Measurements from ENCODE around the gene CCT6B.

The CCT6B gene

GRCh38 chr17:34892461-34893249, 68.6 kb downstream of the CCT6B start:
- Histone ChIP-seq H2AFZ (ENCODE audit: low read depth, low read length) (no peak overlapping the region), H3K9me3 (ENCODE audit: low read length) (no peaks in the 10 kb centered on the region), H3K27me3 (ENCODE audit: insufficient read depth, low read length) (no peaks in the 10 kb centered on the region), H3K4me3 (ENCODE audit: low read length) (no peak overlapping the region), H3K4me1 (ENCODE audit: insufficient read depth, low read length) (no peaks in the 10 kb centered on the region), H3K36me3 (ENCODE audit: insufficient read depth, low read length) (no peaks in the 10 kb centered on the region)

GRCh38 chr17:34886831-34887230, 74.4 kb downstream of the CCT6B start:
- Histone ChIP-seq H2AFZ (ENCODE audit: low read depth, low read length) (no peak overlapping the region), H3K27me3 (ENCODE audit: insufficient read depth, low read length) (peaks cover 22% of the 10 kb centered on the region), H3K4me1 (ENCODE audit: insufficient read depth, low read length) (no peaks in the 10 kb centered on the region), H3K9me3 (ENCODE audit: low read length) (no peaks in the 10 kb centered on the region), H3K4me3 (ENCODE audit: low read length) (no peak overlapping the region), H3K36me3 (ENCODE audit: insufficient read depth, low read length) (no peaks in the 10 kb centered on the region)

GRCh38 chr17:34885076-34885475, 76.2 kb downstream of the CCT6B start:
- Histone ChIP-seq H3K9me3 (ENCODE audit: low read length) (no peaks in the 10 kb centered on the region), H2AFZ (ENCODE audit: low read depth, low read length) (no peak overlapping the region), H3K4me1 (ENCODE audit: insufficient read depth, low read length) (no peaks in the 10 kb centered on the region), H3K36me3 (ENCODE audit: insufficient read depth, low read length) (no peaks in the 10 kb centered on the region), H3K4me3 (ENCODE audit: low read length) (no peak overlapping the region), H3K27me3 (ENCODE audit: insufficient read depth, low read length) (peaks cover 22% of the 10 kb centered on the region)

GRCh38 chr17:34884597-34884996, 76.7 kb downstream of the CCT6B start:
- H3K9me3 ChIP-seq (ENCODE audit: low read length), result no peaks in the 10 kb centered on the region
- no peak overlapping the region for H2AFZ ChIP-seq (ENCODE audit: low read depth, low read length)
- no peaks in the 10 kb centered on the region for H3K4me1 ChIP-seq (ENCODE audit: insufficient read depth, low read length)
- H3K4me3 ChIP-seq (ENCODE audit: low read length), result no peak overlapping the region
- H3K27me3 ChIP-seq (ENCODE audit: insufficient read depth, low read length), result peaks cover 23% of the 10 kb centered on the region
- no peaks in the 10 kb centered on the region for H3K36me3 ChIP-seq (ENCODE audit: insufficient read depth, low read length)

- H3K36me3 ChIP-seq (ENCODE audit: insufficient read depth, low read length), result no peaks in the 10 kb centered on the region
- H3K4me1 ChIP-seq (ENCODE audit: insufficient read depth, low read length), result no peaks in the 10 kb centered on the region
- H3K27me3 ChIP-seq (ENCODE audit: insufficient read depth, low read length), result peaks cover 27% of the 10 kb centered on the region
- no peak overlapping the region for H3K4me3 ChIP-seq (ENCODE audit: low read length)
- H3K9me3 ChIP-seq (ENCODE audit: low read length), result no peaks in the 10 kb centered on the region
- H2AFZ ChIP-seq (ENCODE audit: low read depth, low read length), result no peak overlapping the region
Observed at GRCh38 chr17:34883106-34884000, 77.9 kb downstream of the CCT6B start.

- Histone ChIP-seq H2AFZ (ENCODE audit: low read depth, low read length) (no peak overlapping the region), H3K9me3 (ENCODE audit: low read length) (no peaks in the 10 kb centered on the region), H3K36me3 (ENCODE audit: insufficient read depth, low read length) (no peaks in the 10 kb centered on the region), H3K4me3 (ENCODE audit: low read length) (no peak overlapping the region), H3K4me1 (ENCODE audit: insufficient read depth, low read length) (no peaks in the 10 kb centered on the region), H3K27me3 (ENCODE audit: insufficient read depth, low read length) (peaks cover 15% of the 10 kb centered on the region)
Observed at GRCh38 chr17:34879146-34879545, 82.1 kb downstream of the CCT6B start.

Measured in neuron (in vitro differentiated cells).